HCT116 (cell line): Measurements from ENCODE around the gene GDI1. TPM values are rescaled to one million over a fixed set of nuclear protein-coding genes. Genes with fewer than 3 reads are reported as not detected.

ENCODE experiments used
- ATAC-seq: fragments of 200-7000 bp; cut with Tn5 transposase; 2 replicates; pipeline ENCODE4 v1.9.1; 2020; ENCODE audit warnings: mild to moderate bottlenecking, moderate library complexity
- BruUV-seq: library from RNA; stranded (reverse); fragments of 400-500 nt; replicated peaks from 2 replicates; lab custom pipeline; 2021; lab: Mats Ljungman, UMichigan
- CTCF ChIA-PET: fragments of 300-600 bp; sonication (Branson Sonifier 250); formaldehyde crosslinking; loops from one replicate; lab custom pipeline; 2021; ENCODE audit warnings: antibody characterized with exemption; lab: Charles Lee
- POLR2A ChIA-PET: fragments of 300-600, 350-600 bp; sonication (Branson Sonifier 250); formaldehyde crosslinking; loops from one replicate; lab custom pipeline; 2021; ENCODE audit warnings: antibody characterized with exemption; lab: Charles Lee
- RAD21 ChIA-PET, 2 experiments: fragments of 300-600 bp; sonication (Branson Sonifier 250); formaldehyde crosslinking; loops; one replicate each; lab custom pipeline; 2023; ENCODE audit warnings: low total read pairs in 2 of 2; ENCODE audit not compliant: uncharacterized antibody in 2 of 2, unreplicated experiment in 2 of 2, low non-redundant PET in 1 of 2; lab: Charles Lee
- DNase-seq: peaks from one replicate; pipeline ENCODE4 v3.0.0-alpha.2; 2010; ENCODE audit warnings: low read depth, low spot score
- H2AFZ ChIP-seq: fragments of 200-600 bp; shearing (Covaris generic), sonication (generic); 2 replicates; pipeline ENCODE4 v1.6.1; 2017; ENCODE audit warnings: low read depth, mixed run types, mixed read lengths, antibody characterized with exemption, low read length; ENCODE audit not compliant: poor library complexity, severe bottlenecking
- H3K27ac ChIP-seq: 2 replicates; pipeline ENCODE4 v1.5.1; 2012; ENCODE audit warnings: low read depth, low read length
- H3K27me3 ChIP-seq: fragments of 200-600 bp; sonication (generic); 2 replicates; pipeline ENCODE4 v1.6.1; 2016; ENCODE audit warnings: mixed run types, low read length, mixed read lengths; ENCODE audit not compliant: insufficient read depth
- H3K36me3 ChIP-seq, 2 experiments: fragments of 200-500 bp in 1 of 2; fragments of 200-600 bp in 1 of 2; sonication (Bioruptor generic) in 1 of 2; sonication (generic) in 1 of 2; 2 replicates each; pipeline versions ENCODE4 v1.5.1 to v1.6.1; 2014 to 2016; ENCODE audit warnings: low read length in 2 of 2, inconsistent platforms in 1 of 2, mixed read lengths in 1 of 2, mixed run types in 1 of 2; ENCODE audit not compliant: insufficient read depth in 2 of 2, control insufficient read depth in 1 of 2
- H3K4me1 ChIP-seq, 2 experiments: fragments of 200-600 bp in 1 of 2; sonication (generic) in 1 of 2; 2 replicates each; pipeline versions ENCODE4 v1.5.1 to v1.6.1; 2012 to 2017; ENCODE audit warnings: low read length in 2 of 2, inconsistent platforms in 1 of 2, mild to moderate bottlenecking in 1 of 2, mixed read lengths in 1 of 2, mixed run types in 1 of 2, moderate library complexity in 1 of 2; ENCODE audit not compliant: insufficient read depth in 2 of 2, control insufficient read depth in 1 of 2
- H3K4me2 ChIP-seq: fragments of 200-600 bp; sonication (generic); 2 replicates; pipeline ENCODE4 v1.6.1; 2017; ENCODE audit warnings: mixed run types, low read length, mixed read lengths
- H3K4me3 ChIP-seq, 2 experiments: fragments of 200-600 bp in 1 of 2; sonication (generic) in 1 of 2; replicated peaks in 1 of 2; 2 replicates each; pipeline ENCODE4 v1.5.1; 2011 to 2016; ENCODE audit warnings: low read length in 2 of 2, control low read depth in 1 of 2, low read depth in 1 of 2, mild to moderate bottlenecking in 1 of 2, mixed read lengths in 1 of 2, mixed run types in 1 of 2
- H3K79me2 ChIP-seq: fragments of 200-600 bp; sonication (generic); 2 replicates; pipeline ENCODE4 v1.6.1; 2017; ENCODE audit warnings: mild to moderate bottlenecking, mixed run types, low read length, moderate library complexity, mixed read lengths; ENCODE audit not compliant: insufficient read depth
- H3K9ac ChIP-seq: fragments of 200-600 bp; sonication (generic); 2 replicates; pipeline ENCODE4 v1.6.1; 2016; ENCODE audit warnings: low read length, mixed read lengths
- H3K9me2 ChIP-seq: fragments of 200-600 bp; sonication (generic), shearing (Covaris generic); 2 replicates; pipeline ENCODE4 v1.6.1; 2017; ENCODE audit warnings: mixed run types, mild to moderate bottlenecking, moderate library complexity; ENCODE audit not compliant: insufficient read depth
- H3K9me3 ChIP-seq, 2 experiments: fragments of 200-500 bp in 1 of 2; fragments of 200-600 bp in 1 of 2; sonication (Bioruptor generic) in 1 of 2; sonication (generic) in 1 of 2; 2 replicates each; pipeline ENCODE4 v1.6.1; 2014 to 2017; ENCODE audit warnings: low read length in 2 of 2, mixed read lengths in 2 of 2, inconsistent platforms in 1 of 2, low read depth in 1 of 2, mild to moderate bottlenecking in 1 of 2, mixed run types in 1 of 2, moderate library complexity in 1 of 2; ENCODE audit not compliant: control insufficient read depth in 1 of 2, insufficient read depth in 1 of 2
- H4K20me1 ChIP-seq: fragments of 200-600 bp; sonication (generic), shearing (Covaris generic); 2 replicates; pipeline ENCODE4 v1.6.1; 2017; ENCODE audit warnings: mixed run types, mild to moderate bottlenecking, moderate library complexity; ENCODE audit not compliant: insufficient read depth
- ATF3 ChIP-seq: IDR thresholded peaks from 2 replicates; pipeline ENCODE4 v1.6.1; 2012
- CBX3 ChIP-seq: IDR thresholded peaks from 2 replicates; pipeline ENCODE4 v1.6.1; 2012; ENCODE audit warnings: low read depth
- CEBPB ChIP-seq: IDR thresholded peaks from 2 replicates; pipeline ENCODE4 v1.6.1; 2012; ENCODE audit warnings: low read depth
- CTCF ChIP-seq, 3 experiments: fragments of 200-600 bp in 1 of 3; sonication (generic) in 1 of 3; IDR thresholded peaks in 2 of 3; conservative IDR thresholded peaks in 1 of 3; 2 replicates each; pipeline ENCODE4 v1.5.1; 2012 to 2017; ENCODE audit warnings: low read depth in 2 of 3, low read length in 2 of 3, antibody characterized with exemption in 1 of 3, borderline replicate concordance in 1 of 3, control low read depth in 1 of 3, mild to moderate bottlenecking in 1 of 3, mixed read lengths in 1 of 3, mixed run types in 1 of 3, moderate library complexity in 1 of 3; ENCODE audit not compliant: insufficient read depth in 1 of 3
- ELF1 ChIP-seq: IDR thresholded peaks from 2 replicates; pipeline ENCODE4 v1.6.1; 2012; ENCODE audit warnings: low read depth, borderline replicate concordance
- FOSL1 ChIP-seq: IDR thresholded peaks from 2 replicates; pipeline ENCODE4 v1.6.1; 2012; ENCODE audit warnings: low read depth
- MAX ChIP-seq: IDR thresholded peaks from 2 replicates; pipeline ENCODE4 v1.6.1; 2012
- SP1 ChIP-seq: IDR thresholded peaks from 2 replicates; pipeline ENCODE4 v1.6.1; 2012; ENCODE audit warnings: low read depth
- SRF ChIP-seq: IDR thresholded peaks from 2 replicates; pipeline ENCODE4 v1.6.1; 2012; ENCODE audit warnings: low read depth
- ZFX ChIP-seq: fragments of 450-650 bp; IDR thresholded peaks from 2 replicates; pipeline ENCODE4 v1.6.1; 2017
- intact Hi-C: fragments of 100-400 bp; cut with micrococcal nuclease; formaldehyde crosslinking; loops from 2 replicates; pipeline ENCODE4 v1.10.0; 2022
- total RNA-seq: library from RNA; stranded (reverse); gene quantifications from one replicate; pipeline ENCODE4 v1.2.1, GENCODE V29; 2021; ENCODE audit not compliant: unreplicated experiment
- TF ChIP-seq, protein P1 (sequence below): IDR thresholded peaks from 2 replicates; pipeline ENCODE4 v1.6.1; 2011; ENCODE audit warnings: mild to moderate bottlenecking, low read length, moderate library complexity; ENCODE audit not compliant: insufficient replicate concordance; ENCODE audit errors: extremely low read depth

The GDI1 gene
- total RNA-seq, 1 experiment from 2014 or later = 122 TPM

GRCh38 chrX:154450312-154450711, 13.4 kb downstream of the GDI1 start:
- ATAC-seq = no peak
- RAD21 ChIA-PET = no interaction called here
- CTCF ChIA-PET = no interaction called here
- intact Hi-C loops = no loop called here
- H3K9me2 ChIP-seq = no peaks in the 10 kb centered on the region
- H3K27me3 ChIP-seq = no peaks in the 10 kb centered on the region
- no peak overlapping the region for H3K4me2 ChIP-seq
- no peaks in the 10 kb centered on the region for H3K9me3 ChIP-seq
- no TSS peak for BruUV-seq
- H3K27ac ChIP-seq = no peak overlapping the region
- no peak overlapping the region for H3K4me3 ChIP-seq
- H4K20me1 ChIP-seq = no peaks in the 10 kb centered on the region
- H3K79me2 ChIP-seq = no peaks in the 10 kb centered on the region
- no peak overlapping the region for H3K9ac ChIP-seq
- H2AFZ ChIP-seq = no peak overlapping the region
- H3K36me3 ChIP-seq = no peaks in the 10 kb centered on the region
- no peak for DNase-seq
- TF ChIP-seq, protein P1, sequence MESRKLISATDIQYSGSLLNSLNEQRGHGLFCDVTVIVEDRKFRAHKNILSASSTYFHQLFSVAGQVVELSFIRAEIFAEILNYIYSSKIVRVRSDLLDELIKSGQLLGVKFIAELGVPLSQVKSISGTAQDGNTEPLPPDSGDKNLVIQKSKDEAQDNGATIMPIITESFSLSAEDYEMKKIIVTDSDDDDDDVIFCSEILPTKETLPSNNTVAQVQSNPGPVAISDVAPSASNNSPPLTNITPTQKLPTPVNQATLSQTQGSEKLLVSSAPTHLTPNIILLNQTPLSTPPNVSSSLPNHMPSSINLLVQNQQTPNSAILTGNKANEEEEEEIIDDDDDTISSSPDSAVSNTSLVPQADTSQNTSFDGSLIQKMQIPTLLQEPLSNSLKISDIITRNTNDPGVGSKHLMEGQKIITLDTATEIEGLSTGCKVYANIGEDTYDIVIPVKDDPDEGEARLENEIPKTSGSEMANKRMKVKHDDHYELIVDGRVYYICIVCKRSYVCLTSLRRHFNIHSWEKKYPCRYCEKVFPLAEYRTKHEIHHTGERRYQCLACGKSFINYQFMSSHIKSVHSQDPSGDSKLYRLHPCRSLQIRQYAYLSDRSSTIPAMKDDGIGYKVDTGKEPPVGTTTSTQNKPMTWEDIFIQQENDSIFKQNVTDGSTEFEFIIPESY = no peak
- TF ChIP-seq SRF (no peak), CTCF (IDR thresholded peaks at IDR 0.05 in 2 of 3, conservative IDR thresholded peaks at IDR 0.05 in 1 of 3; ENCODE audit: borderline replicate concordance in 1 of 3, insufficient read depth in 1 of 3, low read depth in 2 of 3, low read length in 2 of 3) (no peak), MAX (no peak), ELF1 (no peak), CBX3 (no peak), FOSL1 (no peak), ZFX (no peak), SP1 (no peak), ATF3 (no peak), CEBPB (no peak)
- H3K4me1 ChIP-seq = no peaks in the 10 kb centered on the region
- POLR2A ChIA-PET = no interaction called here
